GM19025 (cell line): ENCODE measurements around the gene IL3RA.
"Not testable (repeated sequence)": the region's sequence is repeated elsewhere in the genome, so short reads cannot be mapped to it uniquely, and the experiment has no call there.

Experiments
- ATAC-seq: cut with Tn5 transposase; IDR thresholded peaks from one replicate; pipeline ENCODE4 v1.9.1; 2021; ENCODE audit warnings: mild to moderate bottlenecking, low read depth, moderate library complexity; ENCODE audit not compliant: unreplicated experiment

Gene IL3RA

DNA sequence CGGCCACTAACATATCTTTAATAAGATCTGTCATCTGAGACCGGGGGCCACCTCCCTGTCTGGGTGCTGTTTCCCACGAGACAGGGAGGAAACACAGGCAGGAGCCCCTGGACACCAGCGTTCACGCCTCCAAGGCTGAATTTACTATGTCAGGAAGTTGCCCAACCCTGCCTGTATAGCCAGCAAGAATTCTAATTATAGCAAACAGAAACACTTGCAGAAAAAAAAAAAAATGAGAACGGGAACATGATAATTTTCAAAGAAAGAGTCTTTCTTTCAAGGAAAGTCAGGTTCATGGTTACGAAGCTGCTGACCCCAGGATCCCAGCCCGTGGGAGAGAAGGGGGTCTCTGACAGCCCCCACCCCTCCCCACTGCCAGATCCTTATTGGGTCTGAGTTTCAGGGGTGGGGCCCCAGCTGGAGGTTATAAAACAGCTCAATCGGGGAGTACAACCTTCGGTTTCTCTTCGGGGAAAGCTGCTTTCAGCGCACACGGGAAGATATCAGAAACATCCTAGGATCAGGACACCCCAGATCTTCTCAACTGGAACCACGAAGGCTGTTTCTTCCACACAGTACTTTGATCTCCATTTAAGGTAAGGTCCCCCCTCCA, at the start of gene IL3RA:
IL3RA (plus strand) TSS at position 455 of the 613 bp plus-strand sequence. CDS start 4,981 bp downstream, outside the sequence.
- no peak for ATAC-seq

DNA sequence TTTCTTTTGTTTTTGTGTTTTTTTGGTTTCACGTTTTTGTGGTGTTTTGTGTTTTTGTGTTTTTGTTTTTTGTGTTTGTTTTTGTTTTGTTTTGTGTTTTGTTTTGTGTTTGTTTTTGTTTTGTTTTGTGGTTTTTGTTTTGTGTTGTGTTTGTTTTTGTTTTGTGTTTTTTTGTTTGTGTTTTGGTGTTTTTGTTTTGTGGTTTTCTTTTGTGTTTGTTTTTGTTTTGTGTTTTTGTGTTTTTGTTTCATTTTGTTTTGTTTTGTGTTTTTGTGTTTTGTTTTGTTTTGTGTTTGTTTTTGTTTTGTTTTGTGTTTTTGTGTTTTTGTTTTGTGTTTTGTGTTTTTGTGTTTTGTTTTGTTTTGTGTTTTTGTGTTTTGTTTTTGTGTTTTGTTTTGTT, 47.0 kb upstream of the IL3RA start:
- ATAC-seq = no peak

DNA sequence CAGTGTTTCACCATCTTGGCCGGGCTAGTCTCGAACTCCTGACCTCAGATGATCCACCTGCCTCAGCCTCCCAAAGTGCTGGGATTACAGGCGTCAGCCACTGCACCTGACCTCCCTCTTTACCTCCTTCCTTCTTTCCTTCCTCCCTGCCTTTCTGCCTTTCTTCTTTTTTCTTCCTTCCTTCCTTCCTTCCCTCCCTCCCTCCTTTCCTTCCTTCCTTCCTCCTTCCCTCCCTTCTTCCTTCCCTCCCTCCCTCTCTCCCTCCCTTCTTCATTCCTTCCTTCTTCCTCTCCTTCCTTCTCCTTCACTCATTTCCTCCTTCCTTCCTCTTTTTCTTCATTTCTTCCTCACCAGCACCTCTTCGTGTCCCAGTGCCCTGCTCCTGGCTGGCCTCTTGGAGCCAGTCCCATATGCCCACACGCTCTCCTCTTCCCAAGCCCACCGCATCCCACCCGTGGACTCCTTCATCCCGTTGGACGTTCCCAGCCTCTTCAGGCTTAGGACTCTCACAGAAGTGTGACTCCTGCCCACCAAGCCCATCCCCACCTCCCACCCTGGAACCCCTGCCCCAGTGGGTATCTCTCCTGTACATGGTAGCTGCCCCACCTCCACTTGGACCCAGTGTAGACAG, 45.4 kb upstream of the IL3RA start:
- ATAC-seq = no peak

DNA sequence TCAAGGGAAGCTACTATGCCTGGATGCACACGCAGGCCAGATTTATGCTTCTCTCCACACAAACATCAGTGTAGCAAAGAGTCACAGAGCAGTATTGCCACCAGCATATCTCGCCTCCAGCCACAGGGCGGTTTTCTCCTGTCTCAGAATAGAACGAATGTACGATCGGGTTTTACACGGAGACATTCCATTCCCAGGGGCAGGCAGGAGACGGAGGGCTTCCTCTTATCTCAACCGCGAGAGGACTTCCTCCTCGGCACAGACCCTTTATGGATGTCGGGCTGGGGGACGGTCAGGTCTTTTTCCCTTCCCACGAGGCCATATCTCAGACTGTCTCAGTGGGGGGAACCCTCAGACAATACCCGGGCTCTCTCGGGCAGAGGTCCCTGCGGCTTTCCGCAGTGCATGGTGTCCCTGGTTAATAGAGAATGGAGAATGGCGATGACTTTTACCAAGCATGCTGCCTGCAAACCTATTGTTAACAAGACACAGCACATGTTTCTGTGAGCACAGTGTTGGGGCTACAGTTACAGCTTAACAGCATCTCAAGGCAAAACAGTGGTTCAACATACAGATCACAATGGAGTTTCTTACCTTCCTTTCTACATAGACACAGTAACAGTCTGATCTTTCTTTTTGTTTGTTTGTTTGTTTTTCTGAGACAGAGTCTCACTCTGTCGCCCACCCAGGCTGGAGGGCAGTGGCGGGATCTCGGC, 43.9 kb upstream of the IL3RA start:
- no peak for ATAC-seq

DNA sequence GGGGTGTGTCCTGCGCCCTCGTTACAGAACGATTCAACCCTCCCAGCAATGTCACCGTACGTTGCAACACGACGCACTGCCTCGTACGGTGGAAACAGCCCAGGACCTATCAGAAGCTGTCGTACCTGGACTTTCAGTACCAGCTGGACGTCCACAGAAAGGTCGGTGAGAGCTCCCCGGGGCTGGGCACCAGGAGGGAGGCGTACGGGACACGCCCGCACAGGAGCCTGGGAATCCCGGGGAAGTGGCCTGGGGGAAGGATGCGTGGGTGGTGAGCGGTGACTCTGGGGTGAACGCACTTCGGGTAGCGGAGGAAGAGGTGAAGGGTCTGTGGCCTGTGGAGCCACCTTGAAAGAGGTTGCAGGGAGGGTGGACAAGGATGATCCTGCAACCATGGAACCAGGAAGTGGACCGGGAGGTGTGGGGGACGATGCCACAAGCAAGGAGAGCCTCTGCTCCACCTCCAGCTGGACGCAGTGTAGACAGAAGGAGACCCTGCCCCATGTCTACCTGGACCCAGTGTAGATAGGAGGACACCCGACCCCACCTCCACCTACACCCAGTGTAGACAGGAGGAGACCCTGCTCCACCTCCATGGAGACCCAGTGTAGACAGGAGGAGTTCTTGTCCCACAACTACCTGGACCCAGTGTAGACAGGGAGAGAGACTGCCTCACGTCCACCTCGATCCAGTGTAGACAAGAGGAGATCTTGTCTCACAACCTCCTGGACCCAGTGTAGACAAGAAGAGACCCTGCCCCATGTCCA, 42.1 kb upstream of the IL3RA start:
- ATAC-seq = no peak

DNA sequence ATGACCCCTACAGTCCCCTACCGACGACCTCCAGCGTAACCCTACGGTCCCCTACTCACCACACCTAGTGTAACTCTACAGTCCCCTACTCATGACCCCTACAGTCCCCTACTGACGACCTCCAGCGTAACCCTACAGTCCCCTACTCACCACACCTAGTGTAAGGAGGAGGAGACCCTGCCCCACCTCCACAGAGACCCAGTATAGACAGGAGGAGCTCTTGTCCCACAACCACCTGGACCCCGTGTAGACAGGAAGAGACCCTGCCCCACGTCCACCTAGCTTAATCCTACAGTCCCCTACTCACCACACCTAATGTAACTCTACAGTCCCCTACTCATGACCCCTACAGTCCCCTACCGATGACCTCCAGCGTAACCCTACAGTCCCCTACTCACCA, 41.0 kb upstream of the IL3RA start:
- ATAC-seq = no peak

DNA sequence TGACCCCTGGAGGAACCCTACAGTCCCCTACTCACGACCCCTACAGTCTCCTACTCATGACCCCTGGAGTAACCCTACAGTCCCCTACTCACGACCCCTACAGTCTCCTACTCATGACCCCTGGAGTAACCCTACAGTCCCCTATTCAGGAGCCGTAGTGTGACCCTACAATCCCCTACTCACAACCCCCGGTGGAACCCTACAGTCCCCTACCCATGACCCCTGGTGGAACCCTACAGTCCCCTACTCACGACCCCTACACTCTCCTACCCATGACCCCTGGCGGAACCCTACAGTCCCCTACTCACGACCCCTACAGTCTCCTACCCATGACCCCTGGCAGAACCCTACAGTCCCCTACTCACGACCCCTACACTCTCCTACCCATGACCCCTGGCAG, 39.0 kb upstream of the IL3RA start:
- not testable (repeated sequence) for ATAC-seq

DNA sequence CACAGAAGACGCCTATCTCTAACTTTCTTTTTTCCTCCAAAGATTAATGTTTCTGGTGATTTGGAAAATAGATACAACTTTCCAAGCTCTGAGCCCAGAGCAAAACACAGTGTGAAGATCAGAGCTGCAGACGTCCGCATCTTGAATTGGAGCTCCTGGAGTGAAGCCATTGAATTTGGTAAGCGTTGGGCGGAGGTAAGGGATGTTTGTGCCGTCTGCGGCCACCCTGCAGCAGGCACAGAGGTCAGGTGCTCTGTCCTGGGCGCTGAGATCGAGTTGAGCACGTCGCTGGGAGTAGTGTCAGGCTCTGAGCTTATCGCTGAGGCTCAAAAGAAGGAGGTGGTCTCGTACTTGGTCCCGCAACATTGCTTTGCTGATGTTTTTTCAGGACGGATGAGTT, 36.1 kb upstream of the IL3RA start:
- no peak for ATAC-seq

DNA sequence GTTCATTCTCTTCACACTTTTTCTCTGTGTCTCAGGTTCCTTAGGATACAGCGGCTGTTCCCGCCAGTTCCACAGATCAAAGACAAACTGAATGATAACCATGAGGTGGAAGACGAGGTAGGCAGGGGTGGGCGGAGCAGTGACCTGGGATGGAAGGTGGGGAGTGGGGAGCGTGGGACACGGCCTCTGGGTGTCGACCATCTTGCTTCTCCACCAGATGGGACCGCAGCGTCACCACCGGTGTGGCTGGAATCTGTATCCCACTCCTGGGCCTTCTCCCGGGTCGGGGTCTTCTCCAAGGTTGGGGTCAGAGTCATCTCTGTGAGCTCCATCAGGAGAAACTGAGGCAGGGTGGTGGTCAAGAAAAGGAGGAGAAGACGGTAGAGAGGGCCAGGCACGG, 31.2 kb upstream of the IL3RA start:
- ATAC-seq = no peak

DNA sequence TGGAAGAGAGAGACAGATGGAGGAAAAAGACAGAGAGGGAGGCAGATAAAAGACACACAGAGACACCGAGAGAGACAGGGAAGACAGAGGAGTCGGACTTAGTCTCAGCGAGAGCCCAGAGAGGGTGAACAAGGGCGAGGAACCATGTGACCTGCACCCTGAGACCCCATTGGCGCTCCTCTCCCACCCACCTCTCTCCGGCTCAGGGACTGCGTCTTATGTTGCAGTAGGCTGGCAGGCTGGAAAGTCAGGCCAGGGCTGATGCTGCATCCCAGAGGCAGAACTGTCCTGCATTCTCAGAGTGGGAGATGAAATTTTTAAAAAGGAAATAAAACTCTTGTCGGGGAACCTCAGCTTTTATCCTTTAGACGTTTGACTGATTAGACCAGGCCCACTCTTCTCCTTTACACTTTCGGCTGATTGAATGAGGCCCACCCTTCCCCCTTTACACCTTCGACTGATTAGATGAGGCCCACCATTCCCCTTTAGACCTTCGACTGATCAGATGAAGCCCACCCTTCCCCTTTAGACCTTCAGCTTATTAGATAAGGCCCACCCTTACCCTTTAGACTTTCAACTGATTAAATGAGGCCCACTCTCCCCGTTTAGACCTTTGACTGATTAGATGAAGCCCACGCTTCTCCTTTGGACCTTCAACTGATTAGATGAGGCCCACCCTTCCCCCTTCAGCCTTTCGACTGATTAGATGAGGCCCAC, 29.5 kb upstream of the IL3RA start:
- ATAC-seq = no peak

DNA sequence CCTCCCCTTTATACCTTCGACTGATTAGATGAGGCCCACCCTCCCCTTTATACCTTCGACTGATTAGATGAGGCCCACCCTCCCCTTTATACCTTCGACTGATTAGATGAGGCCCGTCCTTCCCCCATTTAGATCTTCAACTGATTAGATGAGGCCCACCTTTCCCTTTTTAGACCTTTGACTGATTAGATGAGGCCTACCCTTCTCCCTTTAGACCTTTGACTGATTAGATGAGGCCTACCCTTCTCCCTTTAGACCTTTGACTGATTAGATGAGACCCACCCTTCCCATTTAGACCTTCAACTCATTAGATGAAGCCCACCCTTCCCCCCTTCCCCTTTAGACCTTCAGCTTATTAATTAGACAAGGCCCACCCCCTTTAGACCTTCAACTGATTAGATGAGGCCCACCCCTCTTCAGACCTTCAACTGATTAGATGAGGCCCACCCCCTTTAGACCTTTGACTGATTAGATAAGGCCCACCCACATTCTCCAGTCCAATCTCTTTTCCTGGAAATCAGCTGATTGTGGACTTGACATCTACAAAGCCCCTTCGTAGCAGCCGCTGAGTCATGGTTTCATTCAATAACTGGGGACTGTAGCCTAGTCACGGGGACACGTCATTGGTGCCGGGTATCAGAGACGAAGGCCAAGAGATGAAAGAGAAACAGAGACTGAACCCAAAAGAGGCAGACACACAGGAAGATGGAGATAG, 28.8 kb upstream of the IL3RA start:
- no peak for ATAC-seq

DNA sequence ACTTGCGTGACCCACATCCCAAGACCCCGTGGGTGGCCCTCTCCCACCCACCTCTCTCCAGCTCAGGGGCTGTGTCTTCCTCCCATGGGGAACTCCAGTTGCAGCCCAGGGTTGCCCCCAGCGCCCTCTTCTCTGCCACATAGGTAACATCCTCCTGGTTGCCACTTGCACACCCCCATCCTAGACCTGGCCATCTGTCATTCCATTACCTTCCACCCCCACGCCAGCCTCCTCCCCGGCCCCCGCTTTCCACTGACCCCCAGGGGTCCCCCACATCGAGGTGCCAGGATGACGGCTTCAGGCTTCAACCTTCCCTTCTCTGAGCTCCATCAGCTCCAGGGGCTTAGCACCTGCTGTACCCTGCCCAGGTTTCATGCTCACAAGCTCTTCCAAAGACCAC, 28.1 kb upstream of the IL3RA start:
- no peak for ATAC-seq

DNA sequence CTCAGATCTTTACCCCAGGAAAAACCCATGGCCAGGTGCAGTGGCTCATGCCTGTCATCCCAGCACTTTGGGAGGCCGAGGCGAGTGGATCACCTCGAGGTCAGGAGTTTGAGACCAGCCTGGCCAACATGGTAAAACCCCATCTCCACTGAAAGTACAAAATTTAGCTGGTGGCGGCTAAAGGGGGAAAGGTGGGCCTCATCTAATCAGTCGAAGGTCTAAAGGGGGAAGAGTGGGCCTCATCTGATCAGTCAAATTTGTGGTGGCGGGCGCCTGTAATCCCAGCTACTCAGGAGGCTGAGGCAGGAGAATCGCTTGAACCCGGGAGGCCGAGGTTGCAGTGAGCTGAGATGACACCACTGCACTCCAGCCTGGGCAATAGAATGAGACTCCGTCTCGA, 27.7 kb upstream of the IL3RA start:
- not testable (repeated sequence) for ATAC-seq

DNA sequence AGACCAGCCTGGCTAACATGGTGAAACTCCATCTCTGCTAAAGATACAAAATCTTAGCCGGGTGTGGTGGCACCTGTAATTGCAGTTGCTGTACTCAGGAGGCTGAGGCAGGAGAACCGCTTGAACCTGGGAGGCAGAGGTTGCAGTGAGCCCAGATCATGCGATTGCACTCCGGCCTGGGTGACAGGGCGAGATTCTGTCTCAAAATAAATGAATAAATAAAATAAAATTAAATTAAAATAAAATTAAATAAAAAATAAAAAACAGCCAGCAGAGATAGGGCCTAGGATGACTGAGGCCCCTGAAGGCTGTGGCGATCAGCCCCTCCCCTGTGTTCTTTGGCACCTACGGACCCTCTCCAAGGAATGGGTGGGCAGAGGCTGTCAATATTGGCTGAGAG, 22.8 kb upstream of the IL3RA start:
- no peak for ATAC-seq

DNA sequence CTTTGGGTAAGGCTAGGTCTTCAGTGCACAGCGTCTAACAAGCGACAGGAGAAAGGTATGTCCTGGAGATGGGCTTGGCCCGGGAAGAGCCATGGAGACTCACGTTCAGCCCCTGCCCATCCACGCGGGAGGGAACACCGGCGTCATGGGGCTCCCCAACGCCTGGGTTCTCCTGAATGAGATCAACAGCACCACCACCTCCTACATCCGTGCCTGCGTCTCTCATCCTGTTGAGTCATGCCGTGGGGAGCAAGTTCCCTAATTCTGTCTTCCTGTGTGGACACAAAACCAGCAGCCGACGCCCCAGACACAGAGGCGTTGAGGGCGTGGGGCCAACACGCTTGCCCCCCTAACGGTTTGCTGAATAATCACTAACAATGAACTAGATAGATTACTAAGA, 20.1 kb upstream of the IL3RA start:
- ATAC-seq = no peak

DNA sequence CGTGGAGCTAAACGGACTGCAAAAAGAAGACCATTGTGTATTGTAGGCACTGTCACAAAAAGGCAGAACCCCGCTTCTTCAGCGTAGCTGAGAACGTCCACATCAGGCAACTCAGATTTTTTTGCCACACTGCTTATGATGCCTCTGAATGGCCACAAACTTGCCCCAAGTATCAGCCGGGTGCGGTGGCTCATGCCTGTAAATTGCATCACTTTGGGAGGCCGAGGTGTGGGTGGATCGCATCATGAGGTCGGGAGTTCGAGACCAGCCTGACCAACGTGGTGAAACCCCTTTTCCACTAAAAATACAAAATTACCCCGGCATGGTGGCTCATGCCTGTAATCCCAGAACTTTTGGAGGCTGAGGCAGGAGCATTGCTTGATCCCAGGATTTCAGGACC, 14.9 kb upstream of the IL3RA start:
- ATAC-seq = no peak

DNA sequence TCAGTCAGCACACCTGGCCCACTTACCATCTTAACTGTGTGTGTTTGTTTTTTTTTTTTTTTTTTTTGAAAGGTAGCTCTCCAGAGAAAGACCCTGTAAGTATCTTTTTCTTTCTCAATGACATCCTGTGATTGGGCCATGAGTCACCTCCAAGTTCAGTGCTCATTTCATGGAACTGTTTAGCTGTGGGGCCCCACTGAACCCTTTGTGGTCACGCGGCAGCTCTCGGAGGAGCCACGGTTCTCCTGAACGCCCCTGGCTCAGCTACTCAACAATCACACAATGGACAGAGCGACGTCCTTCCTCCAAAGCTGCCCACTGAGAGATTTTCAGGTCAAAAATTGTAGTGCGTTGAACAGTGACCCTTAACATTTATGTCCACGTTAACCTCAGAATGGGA, 14.2 kb upstream of the IL3RA start:
- ATAC-seq = no peak

DNA sequence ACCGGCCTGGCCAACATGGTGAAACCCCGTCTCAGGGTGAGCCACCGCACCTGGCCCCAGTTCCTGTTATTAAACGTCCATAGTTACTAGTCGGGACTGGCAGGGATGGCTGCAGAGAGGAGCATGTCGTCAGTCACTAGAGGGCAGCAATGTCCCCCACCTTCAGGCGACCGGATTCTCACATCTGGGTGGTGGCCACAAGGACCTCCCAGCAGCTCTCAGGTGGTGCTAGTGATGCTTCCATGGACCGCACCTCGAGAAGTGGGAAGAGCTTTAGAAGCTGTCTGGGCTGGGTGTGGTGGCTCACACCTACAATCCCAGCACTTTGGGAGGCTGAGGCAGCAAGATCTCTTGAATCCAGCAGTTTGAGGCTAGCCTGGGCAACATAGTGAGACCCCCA, 13.3 kb upstream of the IL3RA start:
- ATAC-seq = no peak

DNA sequence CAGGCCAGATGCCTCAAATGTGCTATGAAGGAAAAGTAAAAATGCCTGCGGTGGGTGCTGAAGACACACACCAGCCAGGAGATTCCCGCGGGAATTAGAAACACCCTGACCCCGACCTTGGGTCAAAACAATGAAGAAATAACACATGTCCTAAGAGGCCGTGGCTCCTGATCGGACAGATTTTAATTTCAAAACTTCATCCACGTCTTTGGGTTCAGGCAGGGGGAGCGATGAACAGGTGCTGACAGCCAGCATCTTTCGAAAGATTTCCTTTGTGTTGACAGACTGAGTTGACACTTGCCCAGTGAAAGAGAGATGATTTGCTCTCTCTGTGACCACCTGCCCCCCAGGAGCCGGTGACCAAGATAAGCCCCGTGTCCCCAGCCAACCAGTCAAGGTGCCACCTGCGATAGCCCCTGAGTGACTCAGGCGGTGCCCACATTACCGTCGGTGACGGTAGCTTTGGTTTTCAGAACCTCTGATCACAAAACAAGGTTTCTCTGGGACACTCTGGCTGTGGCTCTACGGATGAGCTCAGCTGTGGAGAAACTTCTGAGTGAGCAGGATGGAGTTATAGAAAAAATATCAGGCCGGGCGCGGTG, 11.0 kb upstream of the IL3RA start:
- ATAC-seq = no peak
